ENCODE results near the gene ASS1. TPM values are rescaled to one million over a fixed set of nuclear protein-coding genes. Genes with fewer than 3 reads are reported as not detected.
A peak's percentile ranks its signal among the peaks of the same experiment; 100 is the strongest.
"Not testable (repeated sequence)": the region's sequence is repeated elsewhere in the genome, so short reads cannot be mapped to it uniquely, and the experiment has no call there.

Gene ASS1
- total RNA-seq, 1 donor from 2014 or later = 45.6 TPM

- Histone ChIP-seq H3K27me3 (ENCODE audit: control insufficient read depth, insufficient read depth, low read length) (peaks cover 22% of the 10 kb centered on the region), H3K36me3 (ENCODE audit: control insufficient read depth, insufficient read depth, low read length) (no peaks in the 10 kb centered on the region), H3K4me3 (ENCODE audit: low read depth, low read length) (peak overlapping the region; percentile 3)
- no peak for TF ChIP-seq CTCF (IDR thresholded peaks at IDR 0.05; ENCODE audit: insufficient read depth, low read length, poor library complexity, severe bottlenecking)
- DNase-seq (ENCODE audit: low read depth) = no peak
These were observed 12.0 kb upstream of the ASS1 start for GRCh38 chr9:130432796-130433167.

GRCh38 chr9:130433168-130433946, 11.4 kb upstream of the ASS1 start:
- DNase-seq (ENCODE audit: low read depth) = no peak
- peaks cover 22% of the 10 kb centered on the region for H3K27me3 ChIP-seq (ENCODE audit: control insufficient read depth, insufficient read depth, low read length)
- H3K4me3 ChIP-seq (ENCODE audit: low read depth, low read length) = peak overlapping the region; percentile 3
- no peaks in the 10 kb centered on the region for H3K36me3 ChIP-seq (ENCODE audit: control insufficient read depth, insufficient read depth, low read length)
- peak; percentile 3 for TF ChIP-seq CTCF (IDR thresholded peaks at IDR 0.05; ENCODE audit: insufficient read depth, low read length, poor library complexity, severe bottlenecking)

- peaks cover 22% of the 10 kb centered on the region for H3K27me3 ChIP-seq (ENCODE audit: control insufficient read depth, insufficient read depth, low read length)
- no peak overlapping the region for H3K4me3 ChIP-seq (ENCODE audit: low read depth, low read length)
- no peaks in the 10 kb centered on the region for H3K36me3 ChIP-seq (ENCODE audit: control insufficient read depth, insufficient read depth, low read length)
- no peak for TF ChIP-seq CTCF (IDR thresholded peaks at IDR 0.05; ENCODE audit: insufficient read depth, low read length, poor library complexity, severe bottlenecking)
- DNase-seq (ENCODE audit: low read depth) = no peak
These were observed 10.9 kb upstream of the ASS1 start for GRCh38 chr9:130433947-130434262.

- not testable (repeated sequence) for H3K4me3 ChIP-seq (ENCODE audit: low read depth, low read length); DNase-seq (ENCODE audit: low read depth); H3K36me3 ChIP-seq (ENCODE audit: control insufficient read depth, insufficient read depth, low read length)
- peaks cover 22% of the 10 kb centered on the region for H3K27me3 ChIP-seq (ENCODE audit: control insufficient read depth, insufficient read depth, low read length)
These were observed 10.1 kb upstream of the ASS1 start for GRCh38 chr9:130434656-130435055.

- H3K4me3 ChIP-seq (ENCODE audit: low read depth, low read length) = no peak overlapping the region
- no peak for DNase-seq (ENCODE audit: low read depth)
- no peak for TF ChIP-seq CTCF (IDR thresholded peaks at IDR 0.05; ENCODE audit: insufficient read depth, low read length, poor library complexity, severe bottlenecking)
- H3K27me3 ChIP-seq (ENCODE audit: control insufficient read depth, insufficient read depth, low read length) = peaks cover 18% of the 10 kb centered on the region
- no peaks in the 10 kb centered on the region for H3K36me3 ChIP-seq (ENCODE audit: control insufficient read depth, insufficient read depth, low read length)
These were observed 7.6 kb upstream of the ASS1 start for GRCh38 chr9:130437011-130437789.

GRCh38 chr9:130438382-130438981, 6.3 kb upstream of the ASS1 start:
- no peak overlapping the region for H3K4me3 ChIP-seq (ENCODE audit: low read depth, low read length)
- TF ChIP-seq CTCF (IDR thresholded peaks at IDR 0.05; ENCODE audit: insufficient read depth, low read length, poor library complexity, severe bottlenecking) = no peak
- H3K27me3 ChIP-seq (ENCODE audit: control insufficient read depth, insufficient read depth, low read length) = peaks cover 5% of the 10 kb centered on the region
- DNase-seq (ENCODE audit: low read depth) = no peak
- H3K36me3 ChIP-seq (ENCODE audit: control insufficient read depth, insufficient read depth, low read length) = no peaks in the 10 kb centered on the region

Data from kidney epithelial cell (primary cell).